ENCODE data around the gene DAB1. TPM values are rescaled to one million over a fixed set of nuclear protein-coding genes. Genes with fewer than 3 reads are reported as not detected.

Gene DAB1
- total and polyA plus RNA-seq, 10 of the 15 experiments (the other 5 are each of a cell fraction or from before 2014, with no cell fraction given), result 0.02 to 0.10 (median 0.03) TPM; not detected in 5

- TF ChIP-seq ZNF592 (IDR thresholded peaks at IDR 0.05), result no peak
Observed at GRCh38 chr1:57010511-57010910, 413.3 kb downstream of the DAB1 start (continued).

GRCh38 chr1:57007948-57008347 lies 415.9 kb downstream of the DAB1 start:
- ChIA-PET SMC1A (ENCODE audit: uncharacterized antibody, unreplicated experiment) (interaction anchor here (0.9 kb wide), 1 partner anchor 25 kb away, joined by 3 read pairs; no protein-coding TSS in a partner anchor), POLR2A (no interaction called here), CTCF (no interaction called here), RAD21 (ENCODE audit: unreplicated experiment) (no interaction called here)
- Histone ChIP-seq H3K27me3 (replicated peaks in 1 of 2; ENCODE audit: control insufficient read depth in 2 of 2, insufficient read depth in 2 of 2, low read length in 1 of 2) (no peaks in the 10 kb centered on the region; a peak in 2 of 4 replicates), H3K9ac (ENCODE audit: control insufficient read depth, insufficient read depth, low read length) (no peak overlapping the region), H3K36me3 (ENCODE audit: control insufficient read depth in 2 of 2, insufficient read depth in 2 of 2, low read length in 1 of 2) (no peaks in the 10 kb centered on the region), H3K9me3 (replicated peaks; ENCODE audit: control insufficient read depth, insufficient read depth, low read length) (no peaks in the 10 kb centered on the region), H3K4me1 (ENCODE audit: control insufficient read depth, insufficient read depth, low read length) (no peaks in the 10 kb centered on the region), H2AFZ (ENCODE audit: control insufficient read depth, low read depth, low read length) (no peak overlapping the region), H3K27ac (ENCODE audit: control insufficient read depth, insufficient read depth) (no peak overlapping the region), H4K20me1 (ENCODE audit: control insufficient read depth, insufficient read depth) (no peaks in the 10 kb centered on the region), H3K4me2 (ENCODE audit: control insufficient read depth, insufficient read depth) (no peak overlapping the region), H3K79me2 (ENCODE audit: control insufficient read depth, insufficient read depth, low read length) (no peaks in the 10 kb centered on the region), H3K4me3 (no peak overlapping the region)
- TF ChIP-seq POLR2AphosphoS5 (IDR thresholded peaks at IDR 0.05; ENCODE audit: low read length) (no peak), BRCA1 (IDR thresholded peaks at IDR 0.05; ENCODE audit: low read depth, low read length) (no peak), BCL11A (IDR thresholded peaks at IDR 0.05; ENCODE audit: low read depth, low read length) (no peak), STAT1 (conservative IDR thresholded peaks at IDR 0.05) (no peak), HDGF (IDR thresholded peaks at IDR 0.05) (no peak), MYC (IDR thresholded peaks at IDR 0.05; ENCODE audit: insufficient read depth, insufficient read length, insufficient replicate concordance, low read length, severe bottlenecking) (no peak), ELK1 (IDR thresholded peaks at IDR 0.05; ENCODE audit: low read depth, low read length) (no peak)
- no TSS peak for BruUV-seq (replicated peaks)
- ATAC-seq (no peak), DNase-seq (ENCODE audit: low read depth, low spot score) (no peak), FAIRE-seq (no peak)
- intact Hi-C loops (cut with micrococcal nuclease; ENCODE audit: unreplicated experiment), result no loop called here
- WGBS (ENCODE audit: insufficient coverage, insufficient replicate concordance, low lambda C conversion rate, missing lambda C conversion rate), result 0% methylated on average over 2 of the region's 2 CpGs
- in situ Hi-C loops (cut with MboI), result no loop called here
